HepG2 (cell line): ENCODE results near the gene ZNF211. TPM values are rescaled to one million over a fixed set of nuclear protein-coding genes. Genes with fewer than 3 reads are reported as not detected.

Experiments
- CHCHD3 ChIP-seq: sonication (generic); formaldehyde crosslinking; IDR thresholded peaks from 2 replicates; pipeline ENCODE4 v1.8.0; 2022; ENCODE audit warnings: mild to moderate bottlenecking, missing genetic modification reagents, moderate library complexity
- FIP1L1 ChIP-seq: fragments of 200-400 bp; formaldehyde crosslinking; IDR thresholded peaks from 2 replicates; pipeline ENCODE4 v1.6.1; 2018; ENCODE audit warnings: low read depth, mild to moderate bottlenecking, low read length, moderate library complexity, borderline replicate concordance; ENCODE audit not compliant: insufficient read depth
- FOXA1 ChIP-seq, 2 experiments: fragments of 450-650 bp in 1 of 2; sonication (generic) in 1 of 2; formaldehyde crosslinking in 1 of 2; IDR thresholded peaks; 2 replicates each; pipeline versions ENCODE4 v1.4.0 to v1.6.1; 2016 to 2020; ENCODE audit warnings: missing genetic modification reagents in 1 of 2
- GZF1 ChIP-seq: sonication (generic); formaldehyde crosslinking; IDR thresholded peaks from 2 replicates; pipeline ENCODE4 v1.5.1; 2020; ENCODE audit warnings: mild to moderate bottlenecking, missing genetic modification reagents
- HOXD1 ChIP-seq: sonication (generic); formaldehyde crosslinking; IDR thresholded peaks from 2 replicates; pipeline ENCODE4 v1.5.0; 2020; ENCODE audit warnings: missing genetic modification reagents
- KLF11 ChIP-seq: IDR thresholded peaks from 2 replicates; pipeline ENCODE4 v1.6.1; 2016; ENCODE audit warnings: missing compliant biosample characterization
- MIER2 ChIP-seq: IDR thresholded peaks from 2 replicates; pipeline ENCODE4 v1.6.1; 2016; ENCODE audit warnings: missing biosample characterization, missing genetic modification reagents
- POGZ ChIP-seq: sonication (generic); formaldehyde crosslinking; IDR thresholded peaks from 2 replicates; pipeline ENCODE4 v1.4.0; 2020; ENCODE audit warnings: mild to moderate bottlenecking, missing genetic modification reagents
- RFXAP ChIP-seq: sonication (generic); formaldehyde crosslinking; IDR thresholded peaks from 2 replicates; pipeline ENCODE4 v1.4.0; 2020; ENCODE audit warnings: missing genetic modification reagents, borderline replicate concordance
- SATB2 ChIP-seq: sonication (generic); formaldehyde crosslinking; IDR thresholded peaks from 2 replicates; pipeline ENCODE4 v1.5.0; 2020; ENCODE audit warnings: missing genetic modification reagents
- TRAFD1 ChIP-seq: sonication (generic); formaldehyde crosslinking; IDR thresholded peaks from 2 replicates; pipeline ENCODE4 v1.5.1; 2020; ENCODE audit warnings: missing genetic modification reagents, mild to moderate bottlenecking, borderline replicate concordance
- YY1 ChIP-seq: IDR thresholded peaks from 2 replicates; pipeline ENCODE4 v1.6.1; 2011; ENCODE audit warnings: low read length, low read depth, moderate library complexity, mild to moderate bottlenecking; ENCODE audit not compliant: insufficient read depth, insufficient replicate concordance
- ZBTB7A ChIP-seq: sonication (generic); formaldehyde crosslinking; IDR thresholded peaks from 2 replicates; pipeline ENCODE4 v1.8.0; 2022; ENCODE audit warnings: mild to moderate bottlenecking, missing genetic modification reagents
- ZFAT ChIP-seq: sonication (generic); formaldehyde crosslinking; conservative IDR thresholded peaks from 2 replicates; pipeline ENCODE4 v1.8.1; 2023; ENCODE audit warnings: missing genetic modification reagents, inconsistent platforms
- ZMYM4 ChIP-seq: sonication (generic); formaldehyde crosslinking; IDR thresholded peaks from 2 replicates; pipeline ENCODE4 v1.8.1; 2023; ENCODE audit warnings: mild to moderate bottlenecking, missing genetic modification reagents
- ZNF333 ChIP-seq: sonication (generic); formaldehyde crosslinking; IDR thresholded peaks from 2 replicates; pipeline ENCODE4 v1.4.0; 2020; ENCODE audit warnings: mild to moderate bottlenecking, missing genetic modification reagents, borderline replicate concordance
- ZNF468 ChIP-seq: sonication (generic); formaldehyde crosslinking; IDR thresholded peaks from 2 replicates; pipeline ENCODE4 v1.8.0; 2022; ENCODE audit warnings: mild to moderate bottlenecking, moderate library complexity, missing genetic modification reagents
- ZNF550 ChIP-seq: sonication (generic); formaldehyde crosslinking; IDR thresholded peaks from 2 replicates; pipeline ENCODE4 v1.4.0; 2020; ENCODE audit warnings: mild to moderate bottlenecking, missing genetic modification reagents, borderline replicate concordance
- ZNF614 ChIP-seq: IDR thresholded peaks from 2 replicates; pipeline ENCODE4 v1.6.1; 2018; ENCODE audit warnings: missing biosample characterization, missing genetic modification reagents, inconsistent platforms, borderline replicate concordance
- ZNF704 ChIP-seq: sonication (generic); formaldehyde crosslinking; IDR thresholded peaks from 2 replicates; pipeline ENCODE4 v1.8.1; 2023; ENCODE audit warnings: mild to moderate bottlenecking, inconsistent platforms, moderate library complexity, missing genetic modification reagents, borderline replicate concordance
- ZNF780A ChIP-seq: sonication (generic); formaldehyde crosslinking; IDR thresholded peaks from 2 replicates; pipeline ENCODE4 v1.8.0; 2022; ENCODE audit warnings: mild to moderate bottlenecking, missing genetic modification reagents, moderate library complexity
- polyA plus RNA-seq, 8 experiments: library from polyadenylated mRNA; depleted of rRNA in 3 of 8; stranded (reverse) in 7 of 8; unstranded in 1 of 8; fragments of >200 nt; fragmentation: Illumina TruSeq in 4 of 8; extraction: Trizol in 4 of 8; gene quantifications; 2 replicates each; pipeline versions ENCODE4 v1.2.1 to v1.2.3, GENCODE V29; 2011 to 2016; ENCODE audit warnings: low read depth in 4 of 8, missing spikeins in 1 of 8, mixed read lengths in 1 of 8; ENCODE audit not compliant: insufficient read depth in 1 of 8
- total RNA-seq, 5 experiments: library from RNA; depleted of rRNA; stranded (reverse); fragments of >200 nt; fragmentation: Illumina TruSeq; extraction: Trizol; gene quantifications; 2 replicates each; pipeline ENCODE4 v1.2.3, GENCODE V29; 2016; ENCODE audit warnings: low read depth in 1 of 5
- TF ChIP-seq, protein P1 (sequence below): sonication (generic); formaldehyde crosslinking; IDR thresholded peaks from 2 replicates; pipeline ENCODE4 v1.5.0; 2020; ENCODE audit warnings: missing genetic modification reagents
- TF ChIP-seq, protein P2 (sequence below): sonication (generic); formaldehyde crosslinking; IDR thresholded peaks from 2 replicates; pipeline ENCODE4 v1.4.0; 2020; ENCODE audit warnings: missing genetic modification reagents, low read depth, mild to moderate bottlenecking, borderline replicate concordance

The ZNF211 gene
- total and polyA plus RNA-seq, 2 of the 13 experiments (the other 11 are each of a cell fraction or from before 2014, with no cell fraction given), result 9.9 to 11.2 TPM

DNA sequence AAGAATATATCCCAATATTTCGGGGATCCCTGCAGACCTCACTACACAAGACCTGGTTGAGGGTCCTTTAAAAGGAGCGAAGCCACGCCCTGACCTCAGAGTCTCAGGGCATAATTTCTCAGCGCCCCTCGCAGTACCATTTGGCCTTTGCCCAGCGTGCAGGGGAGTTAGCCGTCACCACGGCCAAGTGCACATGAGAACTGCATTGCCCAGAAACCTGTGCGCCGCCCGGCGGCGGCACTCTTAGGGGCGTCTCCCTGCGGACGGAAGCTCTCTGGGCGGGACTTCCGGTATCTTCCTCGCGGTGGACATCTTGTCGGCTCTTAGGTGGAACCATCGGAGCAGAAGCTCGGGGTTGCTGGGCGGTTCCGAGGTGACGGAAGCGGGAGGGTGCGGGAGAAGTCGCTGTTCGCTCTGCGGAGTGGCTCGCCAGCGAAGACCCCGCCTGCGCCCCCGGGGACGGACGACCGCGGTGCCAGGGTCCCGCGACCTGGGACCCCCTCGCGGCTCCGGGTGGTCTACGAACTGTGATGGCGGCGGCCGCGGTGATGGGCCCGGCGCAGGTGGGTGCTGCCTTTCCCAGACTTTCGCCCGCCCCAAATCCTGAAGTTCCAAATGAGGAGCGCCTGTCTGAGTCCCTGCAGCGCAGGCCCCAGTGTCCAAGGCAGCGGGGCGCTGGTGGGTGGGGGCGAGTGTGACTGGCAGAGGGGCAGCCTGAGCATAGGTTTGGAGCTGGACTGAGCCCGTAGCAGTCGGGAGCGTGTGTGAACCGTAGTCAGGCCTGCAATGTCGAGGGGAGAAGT, 18.8 kb upstream of the ZNF211 start, which contains the start of gene ZNF134 (continued):
- TF ChIP-seq TRAFD1 (no peak), ZNF614 (CRISPR knock-in tag) (no peak; the same call in 1 of the 2 replicates), FIP1L1 (no peak), KLF11 (no peak), ZFAT (no peak), ZNF333 (CRISPR knock-in tag) (no peak), GZF1 (CRISPR knock-in tag) (no peak), ZNF468 (CRISPR knock-in tag) (no peak), ZNF780A (no peak), HOXD1 (CRISPR knock-in tag) (0 out of 2 replicates have a peak, but pooled peaks have one; percentile 39), RFXAP (CRISPR knock-in tag) (no peak), CHCHD3 (CRISPR knock-in tag) (0 out of 2 replicates have a peak, but pooled peaks have one; percentile 26), ZNF704 (peak; percentile 79; the same call in 1 of the 2 replicates), FOXA1 (IDR thresholded peaks at IDR 0.05) (no peak), FOXA1 (CRISPR knock-in tag; IDR thresholded peaks at IDR 0.05) (no peak), ZNF550 (CRISPR knock-in tag) (no peak), SATB2 (CRISPR knock-in tag) (no peak), ZBTB7A (CRISPR knock-in tag) (no peak; the same call in 1 of the 2 replicates), YY1 (peak; percentile 93), POGZ (peak; percentile 66), ZMYM4 (CRISPR knock-in tag) (peak; percentile 54), MIER2 (CRISPR knock-in tag) (no peak)
- TF ChIP-seq, protein P1, sequence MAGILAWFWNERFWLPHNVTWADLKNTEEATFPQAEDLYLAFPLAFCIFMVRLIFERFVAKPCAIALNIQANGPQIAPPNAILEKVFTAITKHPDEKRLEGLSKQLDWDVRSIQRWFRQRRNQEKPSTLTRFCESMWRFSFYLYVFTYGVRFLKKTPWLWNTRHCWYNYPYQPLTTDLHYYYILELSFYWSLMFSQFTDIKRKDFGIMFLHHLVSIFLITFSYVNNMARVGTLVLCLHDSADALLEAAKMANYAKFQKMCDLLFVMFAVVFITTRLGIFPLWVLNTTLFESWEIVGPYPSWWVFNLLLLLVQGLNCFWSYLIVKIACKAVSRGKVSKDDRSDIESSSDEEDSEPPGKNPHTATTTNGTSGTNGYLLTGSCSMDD, result no peak
- TF ChIP-seq, protein P2, sequence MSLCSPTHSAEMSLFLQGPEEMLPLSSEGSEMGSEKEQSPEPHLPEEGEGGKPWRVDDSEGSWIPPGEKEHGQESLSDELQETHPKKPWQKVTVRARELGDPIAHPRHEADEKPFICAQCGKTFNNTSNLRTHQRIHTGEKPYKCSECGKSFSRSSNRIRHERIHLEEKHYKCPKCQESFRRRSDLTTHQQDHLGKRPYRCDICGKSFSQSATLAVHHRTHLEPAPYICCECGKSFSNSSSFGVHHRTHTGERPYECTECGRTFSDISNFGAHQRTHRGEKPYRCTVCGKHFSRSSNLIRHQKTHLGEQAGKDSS (CRISPR knock-in tag), result no peak; the same call in 1 of the 2 replicates
